22Rv1 (cell line): ENCODE measurements around the gene CAMTA1.

ENCODE experiments used
- CTCF ChIP-seq: fragments of 450-650 bp; IDR thresholded peaks from 2 replicates; pipeline ENCODE4 v1.5.1; 2017; ENCODE audit warnings: mild to moderate bottlenecking
- ZFX ChIP-seq: fragments of 450-650 bp; IDR thresholded peaks from 2 replicates; pipeline ENCODE4 v1.6.1; 2017; ENCODE audit warnings: antibody characterized with exemption, borderline replicate concordance

GRCh38 chr1:6831366-6831765 is 46.1 kb downstream of the CAMTA1 start:
- TF ChIP-seq CTCF = no peak
- no peak for TF ChIP-seq ZFX
